EL (cell line): ENCODE data around the gene FALEC.

Source experiments
- DNase-seq: peaks from one replicate; pipeline ENCODE4 v3.0.0-alpha.2; 2016

FALEC gene

DNA sequence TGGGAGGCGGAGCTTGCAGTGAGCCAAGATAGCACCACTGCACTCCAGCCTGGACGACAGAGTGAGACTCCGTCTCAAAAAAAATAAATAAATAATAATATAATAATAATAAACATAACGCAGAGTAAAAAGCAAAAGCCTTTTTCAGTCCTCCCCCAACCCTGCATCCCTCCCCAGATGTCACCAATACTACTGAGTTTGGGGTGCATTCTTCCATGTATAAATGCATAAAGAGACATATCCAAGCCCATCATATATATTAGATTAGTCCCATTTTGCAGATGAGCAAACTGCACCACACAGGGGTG lies 32.7 kb downstream of the FALEC start:
- no peak for DNase-seq

DNA sequence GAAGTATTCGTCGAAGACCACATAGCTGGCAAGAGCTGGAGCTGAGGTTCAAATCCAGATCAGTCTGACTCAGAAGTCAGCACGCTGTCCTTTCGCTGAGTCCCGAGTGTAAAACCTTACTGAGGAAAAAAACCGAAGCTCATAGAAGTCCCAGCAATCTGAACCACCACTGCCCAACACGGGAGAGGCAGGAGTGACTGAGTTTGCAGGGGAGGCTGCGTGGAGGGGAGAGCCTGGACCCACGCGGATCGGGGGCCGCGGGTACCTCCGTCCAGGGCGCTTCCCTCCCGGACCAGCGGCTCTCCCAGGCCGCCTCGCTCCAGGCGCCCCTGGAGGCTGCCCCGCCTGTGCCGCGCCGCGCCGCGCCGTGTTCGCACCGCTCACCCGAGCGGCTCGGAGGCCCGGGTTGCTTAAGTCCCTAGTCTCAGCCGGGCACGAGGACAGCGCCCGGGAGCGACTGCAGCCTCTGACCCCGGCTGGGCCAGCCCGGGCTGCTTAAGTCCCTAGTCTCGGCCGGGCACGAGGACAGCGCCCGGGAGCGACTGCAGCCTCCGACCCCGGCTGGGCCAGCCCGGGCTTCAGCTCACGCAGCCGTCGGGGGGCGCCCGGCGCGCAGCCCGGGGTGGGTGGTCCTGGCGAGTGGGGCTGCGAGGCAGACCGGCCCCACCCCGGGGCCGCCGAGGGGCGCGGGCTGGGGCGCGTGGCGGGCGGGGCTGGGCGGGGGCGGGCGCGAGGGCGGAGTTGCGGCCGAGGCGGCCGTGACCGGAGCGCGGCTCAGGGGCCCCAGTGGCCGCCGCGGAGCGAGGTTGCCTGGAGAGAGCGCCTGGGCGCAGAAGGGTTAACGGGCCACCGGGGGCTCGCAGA lies 33.3 kb downstream of the FALEC start, which contains the start of gene ADAMTSL4:
TSS of gene ADAMTSL4 (plus strand) at position 777 of the 864 bp plus-strand sequence. CDS start 2,881 bp downstream, outside the sequence.
- DNase-seq = peak; percentile 82

DNA sequence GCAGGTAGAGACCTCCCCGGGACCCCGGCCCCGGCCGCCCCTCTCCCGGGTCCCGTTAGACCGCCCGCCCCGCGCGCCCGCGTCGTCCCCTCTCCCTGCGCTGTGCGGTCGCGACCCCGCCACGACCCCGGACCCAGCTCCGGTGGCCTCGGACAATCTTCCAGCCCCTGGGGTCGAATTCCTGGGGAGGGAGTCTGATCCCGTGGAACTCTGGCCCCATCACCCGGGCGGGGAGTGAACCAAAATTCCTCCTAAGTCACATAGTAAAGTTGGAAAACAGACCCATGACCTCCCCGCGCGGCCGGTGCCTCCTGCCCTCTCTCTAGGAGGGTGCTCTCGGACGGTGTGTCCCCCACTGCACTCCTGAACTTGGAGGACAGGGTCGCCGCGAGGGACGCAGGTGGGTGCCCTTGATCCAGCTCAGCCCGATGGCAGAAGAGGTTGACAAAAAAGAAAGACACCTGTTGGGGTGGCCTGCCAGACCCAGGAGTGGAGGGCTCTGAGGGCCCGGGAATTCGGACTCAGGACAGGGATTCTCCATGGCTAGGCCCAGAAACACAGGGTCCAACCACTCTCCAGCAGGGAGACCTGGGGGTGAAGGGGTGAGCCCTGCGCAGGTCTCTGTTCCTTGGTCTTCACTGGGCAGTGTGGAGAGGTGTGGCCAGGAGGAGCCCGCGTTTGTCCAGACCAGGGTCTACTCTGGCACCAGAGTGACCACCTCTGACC lies 34.1 kb downstream of the FALEC start:
- peak; percentile 42 for DNase-seq

DNA sequence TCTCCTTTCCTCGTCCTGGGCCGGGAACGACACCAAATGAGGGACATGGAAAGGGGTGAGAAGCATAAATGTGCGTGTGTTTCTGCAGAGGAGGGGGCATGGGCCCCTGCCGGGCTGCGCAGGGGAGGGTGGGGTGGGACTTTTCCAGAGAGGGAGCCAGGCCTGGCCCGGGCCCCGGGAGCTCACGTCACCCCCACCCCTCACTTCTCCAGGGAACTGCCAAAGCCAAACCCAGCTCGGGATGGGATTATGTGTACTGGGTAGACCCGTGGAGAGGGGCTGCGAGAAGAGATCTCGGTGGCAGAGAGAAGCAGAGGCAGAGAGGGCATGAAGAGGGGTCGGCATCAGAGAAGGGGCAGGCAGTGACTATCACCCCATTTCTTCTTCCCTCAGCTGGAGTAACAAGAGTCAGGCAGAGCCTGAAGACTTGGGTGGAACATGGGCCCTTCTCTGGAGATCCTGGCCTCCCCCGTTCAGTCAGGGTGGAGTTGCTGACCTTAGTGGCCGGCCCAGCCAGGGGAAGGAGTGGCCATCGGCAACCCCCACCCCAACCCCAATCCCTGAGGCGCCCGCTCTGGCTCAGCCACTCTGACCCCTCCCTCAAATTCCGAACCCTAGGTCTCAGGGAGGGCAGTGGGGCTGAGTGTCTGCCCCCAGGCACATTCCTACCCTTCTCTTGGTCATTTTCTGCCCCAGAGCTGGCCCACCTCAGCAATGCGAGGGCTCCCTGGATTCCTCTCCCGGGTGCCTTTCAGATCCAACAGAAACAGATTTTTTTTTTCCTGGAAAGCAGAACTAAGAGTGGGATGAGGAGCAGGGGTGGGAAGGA lies 34.9 kb downstream of the FALEC start:
- peak; percentile 83 for DNase-seq

DNA sequence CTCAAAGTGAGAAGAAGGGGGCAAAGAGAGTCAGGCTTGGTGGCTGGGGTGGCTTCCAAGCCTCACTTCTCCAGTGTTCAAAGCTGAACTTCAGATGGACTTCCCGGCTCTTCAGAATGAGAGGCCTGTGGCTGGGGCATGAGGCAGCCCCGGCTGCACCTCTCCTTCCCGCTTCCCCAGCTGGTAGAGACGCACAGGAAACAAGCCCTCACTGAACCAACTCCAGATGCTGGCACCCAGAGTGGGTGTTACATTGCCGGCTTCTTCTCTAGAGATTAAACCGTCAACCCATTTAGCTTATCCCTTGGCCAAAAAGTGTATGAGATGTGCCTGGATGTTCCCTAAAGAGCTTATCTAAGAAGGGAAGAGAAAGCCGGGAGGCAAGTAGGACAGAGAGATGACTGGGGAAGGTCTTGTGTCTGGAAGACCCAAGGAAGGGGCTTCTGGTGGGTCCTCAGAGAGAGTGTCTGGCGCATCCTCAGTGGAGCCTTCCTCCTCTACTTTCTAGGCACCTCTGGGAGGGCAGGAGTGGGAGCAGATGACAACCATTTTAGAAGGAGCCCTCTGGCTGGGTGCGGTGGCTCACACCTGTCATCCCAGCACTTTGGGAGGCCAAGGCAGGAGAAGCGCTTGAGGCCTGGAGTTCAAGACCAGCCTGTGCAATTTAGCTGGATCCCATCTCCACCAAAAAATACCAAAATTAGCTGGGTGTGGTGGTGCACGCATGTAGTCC lies 35.7 kb downstream of the FALEC start:
- peak; percentile 66 for DNase-seq

DNA sequence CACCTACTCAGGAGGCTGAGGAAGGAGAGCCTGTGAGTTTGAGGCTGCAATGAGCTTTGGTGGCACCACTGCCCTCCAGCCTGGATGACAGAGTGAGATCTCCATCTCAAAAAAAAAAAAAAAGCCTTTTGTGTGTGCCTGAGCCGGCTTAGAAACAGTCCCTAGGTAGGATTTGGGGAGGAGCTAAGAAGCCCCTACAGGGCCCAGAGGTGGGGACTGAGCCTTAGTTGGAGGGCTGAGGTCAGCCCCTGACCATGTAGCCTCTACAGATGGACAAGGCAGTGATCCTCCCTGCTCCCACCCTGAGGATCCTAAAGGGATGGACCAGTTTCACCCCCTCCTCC lies 36.2 kb downstream of the FALEC start:
- DNase-seq = no peak

DNA sequence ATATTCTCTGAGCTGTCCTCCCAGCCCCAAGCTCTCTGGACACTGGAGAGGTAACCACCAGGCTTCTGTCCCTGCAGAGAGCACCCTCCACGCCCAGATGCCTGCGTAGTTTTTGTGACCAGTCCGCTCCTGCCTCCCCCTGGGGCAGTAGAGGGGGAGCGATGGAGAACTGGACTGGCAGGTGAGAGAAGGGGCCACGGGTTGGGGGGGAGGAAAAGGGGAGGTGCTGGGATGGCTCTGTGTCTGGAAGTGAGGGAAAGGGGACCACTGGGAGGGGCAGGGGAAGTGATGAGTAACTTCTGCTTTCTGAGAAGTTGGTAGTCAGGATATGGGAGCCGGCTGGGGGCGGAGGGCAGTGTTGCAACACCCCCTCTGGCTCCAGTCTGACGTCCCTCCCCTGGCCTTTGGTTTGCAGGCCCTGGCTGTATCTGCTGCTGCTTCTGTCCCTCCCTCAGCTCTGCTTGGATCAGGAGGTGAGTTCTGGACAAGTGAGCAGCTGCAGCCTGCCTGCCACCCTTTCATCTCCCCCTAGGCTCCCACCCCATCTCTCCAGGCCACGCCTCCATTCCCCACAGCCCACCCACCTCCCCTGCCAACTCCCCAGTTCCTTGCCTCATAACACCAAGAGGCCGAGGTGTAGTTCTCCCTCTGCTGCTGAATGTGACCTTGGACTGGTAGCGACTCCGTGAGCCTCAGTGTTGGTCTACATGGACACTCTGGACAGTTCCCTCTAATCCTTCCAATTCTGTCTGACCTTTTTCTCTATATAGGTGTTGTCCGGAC lies 36.8 kb downstream of the FALEC start:
- DNase-seq = peak; percentile 91

DNA sequence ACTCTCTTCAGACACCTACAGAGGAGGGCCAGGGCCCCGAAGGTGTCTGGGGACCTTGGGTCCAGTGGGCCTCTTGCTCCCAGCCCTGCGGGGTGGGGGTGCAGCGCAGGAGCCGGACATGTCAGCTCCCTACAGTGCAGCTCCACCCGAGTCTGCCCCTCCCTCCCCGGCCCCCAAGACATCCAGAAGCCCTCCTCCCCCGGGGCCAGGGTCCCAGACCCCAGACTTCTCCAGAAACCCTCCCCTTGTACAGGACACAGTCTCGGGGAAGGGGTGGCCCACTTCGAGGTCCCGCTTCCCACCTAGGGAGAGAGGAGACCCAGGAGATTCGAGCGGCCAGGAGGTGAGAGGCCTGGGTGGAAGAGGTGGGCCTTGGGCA lies 37.3 kb downstream of the FALEC start:
- no peak for DNase-seq

DNA sequence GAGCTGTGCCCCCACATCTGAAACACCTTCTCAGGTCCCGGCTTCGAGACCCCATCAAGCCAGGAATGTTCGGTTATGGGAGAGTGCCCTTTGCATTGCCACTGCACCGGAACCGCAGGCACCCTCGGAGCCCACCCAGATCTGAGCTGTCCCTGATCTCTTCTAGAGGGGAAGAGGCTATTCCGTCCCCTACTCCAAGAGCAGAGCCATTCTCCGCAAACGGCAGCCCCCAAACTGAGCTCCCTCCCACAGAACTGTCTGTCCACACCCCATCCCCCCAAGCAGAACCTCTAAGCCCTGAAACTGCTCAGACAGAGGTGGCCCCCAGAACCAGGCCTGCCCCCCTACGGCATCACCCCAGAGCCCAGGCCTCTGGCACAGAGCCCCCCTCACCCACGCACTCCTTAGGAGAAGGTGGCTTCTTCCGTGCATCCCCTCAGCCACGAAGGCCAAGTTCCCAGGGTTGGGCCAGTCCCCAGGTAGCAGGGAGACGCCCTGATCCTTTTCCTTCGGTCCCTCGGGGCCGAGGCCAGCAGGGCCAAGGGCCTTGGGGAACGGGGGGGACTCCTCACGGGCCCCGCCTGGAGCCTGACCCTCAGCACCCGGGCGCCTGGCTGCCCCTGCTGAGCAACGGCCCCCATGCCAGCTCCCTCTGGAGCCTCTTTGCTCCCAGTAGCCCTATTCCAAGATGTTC lies 38.0 kb downstream of the FALEC start:
- DNase-seq = no peak

DNA sequence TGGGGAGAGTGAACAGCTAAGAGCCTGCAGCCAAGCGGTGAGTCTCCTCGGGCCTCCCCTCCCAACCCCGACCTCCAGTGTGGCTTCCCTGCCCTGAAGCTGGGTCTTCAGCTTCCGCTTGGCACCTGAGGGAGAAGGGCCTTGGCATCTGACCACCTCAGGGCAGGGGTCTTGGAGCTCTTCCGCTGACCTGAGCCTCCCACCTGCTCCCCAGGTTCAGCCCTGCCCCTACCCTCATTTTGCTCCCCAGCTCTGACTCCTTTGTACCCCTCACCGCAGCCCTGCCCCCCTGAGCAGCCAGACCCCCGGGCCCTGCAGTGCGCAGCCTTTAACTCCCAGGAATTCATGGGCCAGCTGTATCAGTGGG lies 38.5 kb downstream of the FALEC start:
- DNase-seq = no peak

DNA sequence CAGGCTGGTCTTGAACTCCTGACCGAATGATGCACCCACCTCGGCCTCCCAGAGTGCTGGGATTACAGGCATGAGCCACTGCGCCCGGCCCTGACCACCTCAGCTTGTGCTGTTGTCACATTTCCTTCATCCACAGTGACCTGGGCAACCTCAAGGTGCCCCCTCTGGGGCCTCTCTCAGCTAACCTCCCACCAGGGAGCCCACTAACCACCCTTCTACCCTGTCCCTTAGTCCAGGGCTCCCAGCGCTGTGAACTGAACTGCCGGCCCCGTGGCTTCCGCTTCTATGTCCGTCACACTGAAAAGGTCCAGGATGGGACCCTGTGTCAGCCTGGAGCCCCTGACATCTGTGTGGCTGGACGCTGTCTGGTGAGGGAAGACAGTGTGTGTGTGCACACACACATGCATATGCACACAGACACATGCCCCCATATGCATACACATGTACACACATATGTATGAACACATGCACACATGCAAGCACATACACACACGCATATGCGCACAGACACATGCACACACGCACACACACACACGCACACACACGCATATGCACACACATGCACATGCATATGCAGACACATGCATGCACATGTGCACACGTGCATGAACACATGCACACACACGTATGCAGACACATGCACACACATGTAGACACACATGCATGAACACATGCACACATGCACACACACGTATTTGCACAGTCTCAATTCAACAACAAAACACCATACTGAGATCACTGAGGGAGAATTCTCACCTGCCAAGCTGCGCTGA lies 39.8 kb downstream of the FALEC start:
- no peak for DNase-seq

DNA sequence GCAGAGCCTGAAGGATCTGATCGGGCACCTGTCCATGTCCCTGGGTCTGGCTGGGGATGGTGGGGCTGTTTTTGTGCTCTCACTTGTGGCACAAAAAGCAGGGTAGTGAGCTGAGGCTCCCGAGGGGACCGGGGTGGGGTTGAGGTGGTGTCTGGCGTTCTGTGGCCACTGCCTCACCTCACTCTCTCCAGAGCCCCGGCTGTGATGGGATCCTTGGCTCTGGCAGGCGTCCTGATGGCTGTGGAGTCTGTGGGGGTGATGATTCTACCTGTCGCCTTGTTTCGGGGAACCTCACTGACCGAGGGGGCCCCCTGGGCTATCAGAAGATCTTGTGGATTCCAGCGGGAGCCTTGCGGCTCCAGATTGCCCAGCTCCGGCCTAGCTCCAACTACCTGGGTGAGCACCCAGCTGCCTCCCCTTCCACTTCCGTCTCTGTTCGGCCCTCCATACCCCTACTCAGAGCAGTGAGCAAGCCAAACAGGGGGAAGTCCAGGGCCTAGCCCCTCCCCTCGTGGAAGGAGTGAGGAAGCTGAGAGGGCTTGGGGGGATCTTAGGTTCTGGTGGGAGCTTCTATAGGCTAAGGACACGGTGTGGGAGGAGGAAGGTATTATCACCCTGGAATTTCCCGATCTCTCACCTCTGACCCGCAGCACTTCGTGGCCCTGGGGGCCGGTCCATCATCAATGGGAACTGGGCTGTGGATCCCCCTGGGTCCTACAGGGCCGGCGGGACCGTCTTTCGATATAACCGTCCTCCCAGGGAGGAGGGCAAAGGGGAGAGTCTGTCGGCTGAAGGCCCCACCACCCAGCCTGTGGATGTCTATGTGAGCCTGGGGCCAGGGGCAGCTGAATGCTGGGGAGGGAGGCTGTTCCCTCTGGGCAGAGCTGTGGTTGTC lies 40.7 kb downstream of the FALEC start:
- no peak for DNase-seq

DNA sequence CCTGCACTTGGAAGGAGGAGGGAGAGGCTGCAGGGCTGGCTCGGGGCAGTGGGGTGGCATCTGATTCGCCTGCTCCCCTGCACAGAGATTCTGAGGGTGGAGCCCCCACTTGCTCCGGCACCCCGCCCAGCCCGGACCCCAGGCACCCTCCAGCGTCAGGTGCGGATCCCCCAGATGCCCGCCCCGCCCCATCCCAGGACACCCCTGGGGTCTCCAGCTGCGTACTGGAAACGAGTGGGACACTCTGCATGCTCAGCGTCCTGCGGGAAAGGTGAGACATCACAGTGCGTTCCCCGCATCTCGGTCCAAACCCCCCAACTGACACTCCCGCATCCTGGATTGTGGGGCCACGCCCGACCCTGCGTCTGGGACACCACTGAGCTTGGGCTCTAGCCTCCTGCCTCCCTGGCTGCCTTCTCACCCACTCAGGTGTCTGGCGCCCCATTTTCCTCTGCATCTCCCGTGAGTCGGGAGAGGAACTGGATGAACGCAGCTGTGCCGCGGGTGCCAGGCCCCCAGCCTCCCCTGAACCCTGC lies 41.6 kb downstream of the FALEC start:
- DNase-seq = no peak

DNA sequence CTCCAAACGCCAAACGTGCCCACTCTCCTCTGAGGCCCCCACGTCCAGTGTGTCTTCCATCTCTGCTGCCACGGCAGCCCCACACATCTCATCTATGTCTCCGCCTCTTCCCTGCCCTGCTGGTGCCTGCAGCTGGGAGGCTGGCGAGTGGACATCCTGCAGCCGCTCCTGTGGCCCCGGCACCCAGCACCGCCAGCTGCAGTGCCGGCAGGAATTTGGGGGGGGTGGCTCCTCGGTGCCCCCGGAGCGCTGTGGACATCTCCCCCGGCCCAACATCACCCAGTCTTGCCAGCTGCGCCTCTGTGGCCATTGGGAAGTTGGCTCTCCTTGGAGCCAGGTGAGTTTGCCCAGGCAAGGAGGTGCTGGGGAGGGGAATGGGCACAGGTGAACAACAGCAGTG lies 42.3 kb downstream of the FALEC start:
- no peak for DNase-seq

DNA sequence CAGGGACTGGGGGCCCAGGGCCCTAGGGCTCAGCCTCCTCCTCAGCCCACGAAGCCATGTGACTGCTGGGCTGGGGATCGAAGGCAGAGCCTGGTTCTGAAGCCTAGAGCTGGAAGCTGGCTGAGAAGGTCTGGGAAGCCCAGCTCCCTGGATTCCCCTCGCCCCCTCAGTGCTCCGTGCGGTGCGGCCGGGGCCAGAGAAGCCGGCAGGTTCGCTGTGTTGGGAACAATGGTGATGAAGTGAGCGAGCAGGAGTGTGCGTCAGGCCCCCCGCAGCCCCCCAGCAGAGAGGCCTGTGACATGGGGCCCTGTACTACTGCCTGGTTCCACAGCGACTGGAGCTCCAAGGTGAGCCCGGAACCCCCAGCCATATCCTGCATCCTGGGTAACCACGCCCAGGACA lies 42.8 kb downstream of the FALEC start:
- DNase-seq = no peak

DNA sequence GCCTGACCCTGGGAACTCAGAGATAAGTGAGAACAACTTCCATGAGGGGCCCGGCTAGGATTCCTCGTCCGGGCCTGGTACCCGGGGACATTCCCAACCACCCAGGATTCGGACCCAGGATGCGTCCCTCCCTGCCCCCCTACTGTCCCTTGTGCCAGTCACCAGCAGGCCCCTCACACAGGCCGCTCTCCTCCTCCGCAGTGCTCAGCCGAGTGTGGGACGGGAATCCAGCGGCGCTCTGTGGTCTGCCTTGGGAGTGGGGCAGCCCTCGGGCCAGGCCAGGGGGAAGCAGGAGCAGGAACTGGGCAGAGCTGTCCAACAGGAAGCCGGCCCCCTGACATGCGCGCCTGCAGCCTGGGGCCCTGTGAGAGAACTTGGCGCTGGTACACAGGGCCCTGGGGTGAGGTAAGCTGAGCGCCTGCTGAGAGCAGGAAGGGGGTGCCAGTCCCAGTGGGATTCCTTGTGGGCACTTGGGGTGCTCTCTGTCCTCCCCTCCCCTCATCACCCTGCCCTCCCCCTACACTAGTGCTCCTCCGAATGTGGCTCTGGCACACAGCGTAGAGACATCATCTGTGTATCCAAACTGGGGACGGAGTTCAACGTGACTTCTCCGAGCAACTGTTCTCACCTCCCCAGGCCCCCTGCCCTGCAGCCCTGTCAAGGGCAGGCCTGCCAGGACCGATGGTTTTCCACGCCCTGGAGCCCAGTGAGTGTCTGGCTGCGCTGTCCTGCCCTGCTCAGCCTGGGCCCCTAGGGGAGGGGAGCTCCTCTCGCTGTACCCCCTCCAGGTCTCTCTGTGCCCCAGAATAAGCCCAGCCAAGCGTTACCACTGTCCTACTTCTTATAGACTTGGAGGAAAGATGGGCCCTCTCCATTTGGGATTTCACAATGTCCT lies 43.5 kb downstream of the FALEC start:
- DNase-seq = no peak

DNA sequence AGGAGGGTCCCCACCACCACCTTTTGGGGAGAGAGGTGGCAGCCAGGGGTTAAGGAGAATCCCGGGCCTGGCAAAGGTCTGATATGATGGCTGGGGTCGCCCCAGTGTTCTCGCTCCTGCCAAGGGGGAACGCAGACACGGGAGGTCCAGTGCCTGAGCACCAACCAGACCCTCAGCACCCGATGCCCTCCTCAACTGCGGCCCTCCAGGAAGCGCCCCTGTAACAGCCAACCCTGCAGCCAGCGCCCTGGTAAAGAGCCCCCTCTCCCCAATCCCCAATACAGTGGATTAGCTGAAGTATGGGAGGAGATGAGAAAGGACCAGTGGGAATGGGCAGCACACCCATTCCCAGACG lies 44.1 kb downstream of the FALEC start:
- no peak for DNase-seq

DNA sequence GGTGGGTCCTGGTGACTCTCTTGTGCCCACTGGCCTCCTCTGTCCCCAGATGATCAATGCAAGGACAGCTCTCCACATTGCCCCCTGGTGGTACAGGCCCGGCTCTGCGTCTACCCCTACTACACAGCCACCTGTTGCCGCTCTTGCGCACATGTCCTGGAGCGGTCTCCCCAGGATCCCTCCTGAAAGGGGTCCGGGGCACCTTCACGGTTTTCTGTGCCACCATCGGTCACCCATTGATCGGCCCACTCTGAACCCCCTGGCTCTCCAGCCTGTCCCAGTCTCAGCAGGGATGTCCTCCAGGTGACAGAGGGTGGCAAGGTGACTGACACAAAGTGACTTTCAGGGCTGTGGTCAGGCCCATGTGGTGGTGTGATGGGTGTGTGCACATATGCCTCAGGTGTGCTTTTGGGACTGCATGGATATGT lies 44.5 kb downstream of the FALEC start:
- DNase-seq = peak; percentile 67
